ENCODE data around the gene C5orf15. TPM values are rescaled to one million over a fixed set of nuclear protein-coding genes. Genes with fewer than 3 reads are reported as not detected.

C5orf15 gene
- total and polyA plus RNA-seq, 9 of the 15 experiments (the other 6 are each of a cell fraction or from before 2014, with no cell fraction given), result 23.3 to 50.7 (median 35.5) TPM

DNA sequence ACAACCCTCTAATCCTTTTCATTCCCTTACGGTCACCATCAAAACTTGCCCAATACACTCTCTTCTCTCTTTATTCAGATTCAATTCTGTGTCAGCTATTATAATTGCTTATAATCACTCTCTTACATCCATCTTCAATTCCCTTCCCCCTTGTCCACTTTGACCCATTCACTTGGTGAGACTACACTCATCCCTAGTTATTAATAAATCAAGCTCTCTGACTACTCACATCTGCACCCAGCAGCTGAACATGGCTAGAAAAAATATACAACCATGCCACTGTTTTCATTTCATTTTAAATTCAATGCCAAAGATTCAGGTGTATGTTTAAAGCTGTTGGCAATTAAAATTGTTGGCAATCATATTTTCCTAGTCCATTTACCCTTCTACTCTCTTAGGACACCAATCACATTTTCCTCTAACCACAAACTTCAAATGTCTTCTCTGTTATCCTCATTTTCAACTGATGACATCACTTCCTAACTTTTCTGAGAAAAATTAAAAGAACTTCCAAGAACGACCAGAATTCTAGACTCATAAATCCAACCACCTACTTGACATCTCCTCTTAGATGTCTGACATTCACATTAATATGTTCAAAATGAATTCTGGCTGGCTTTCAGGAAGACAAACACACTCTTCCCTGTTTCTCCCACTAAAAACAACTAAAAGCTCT lies 5.5 kb downstream of the C5orf15 start (continued):
- TF ChIP-seq NONO (IDR thresholded peaks at IDR 0.05; ENCODE audit: low read depth in 2 of 2, low read length in 1 of 2) (no peak), ZNF140 (CRISPR knock-in tag; IDR thresholded peaks at IDR 0.05) (no peak), SMAD1 (IDR thresholded peaks at IDR 0.05; ENCODE audit: low read depth, low read length, partially characterized antibody) (no peak), TEAD2 (tag; IDR thresholded peaks at IDR 0.05) (no peak), TCFL5 (CRISPR knock-in tag; conservative IDR thresholded peaks at IDR 0.05) (no peak), CEBPB (tag; IDR thresholded peaks at IDR 0.05) (no peak), KHSRP (IDR thresholded peaks at IDR 0.05) (no peak), POLR2B (IDR thresholded peaks at IDR 0.05; ENCODE audit: low read depth, partially characterized antibody) (no peak), ZNF165 (CRISPR knock-in tag; IDR thresholded peaks at IDR 0.05; ENCODE audit: borderline replicate concordance) (no peak), CBX1 (IDR thresholded peaks at IDR 0.05; ENCODE audit: low read depth) (no peak), ARNT (IDR thresholded peaks at IDR 0.05) (0 out of 4 replicates have a peak, but pooled peaks of 1 of the 2 experiments have one; percentile 73), PCBP1 (IDR thresholded peaks at IDR 0.05; ENCODE audit: low read depth, low read length, poor library complexity, severe bottlenecking) (no peak), PURB (CRISPR knock-in tag; IDR thresholded peaks at IDR 0.05; ENCODE audit: low read depth) (no peak), POLR2AphosphoS2 (IDR thresholded peaks at IDR 0.05; ENCODE audit: low read length) (no peak), SREBF2 (CRISPR knock-in tag; IDR thresholded peaks at IDR 0.05) (no peak), HLTF (IDR thresholded peaks at IDR 0.05) (no peak), ZNF24 (IDR thresholded peaks at IDR 0.05) (no peak), FOXP1 (CRISPR knock-in tag; IDR thresholded peaks at IDR 0.05) (no peak)
- TF ChIP-seq, protein P1, sequence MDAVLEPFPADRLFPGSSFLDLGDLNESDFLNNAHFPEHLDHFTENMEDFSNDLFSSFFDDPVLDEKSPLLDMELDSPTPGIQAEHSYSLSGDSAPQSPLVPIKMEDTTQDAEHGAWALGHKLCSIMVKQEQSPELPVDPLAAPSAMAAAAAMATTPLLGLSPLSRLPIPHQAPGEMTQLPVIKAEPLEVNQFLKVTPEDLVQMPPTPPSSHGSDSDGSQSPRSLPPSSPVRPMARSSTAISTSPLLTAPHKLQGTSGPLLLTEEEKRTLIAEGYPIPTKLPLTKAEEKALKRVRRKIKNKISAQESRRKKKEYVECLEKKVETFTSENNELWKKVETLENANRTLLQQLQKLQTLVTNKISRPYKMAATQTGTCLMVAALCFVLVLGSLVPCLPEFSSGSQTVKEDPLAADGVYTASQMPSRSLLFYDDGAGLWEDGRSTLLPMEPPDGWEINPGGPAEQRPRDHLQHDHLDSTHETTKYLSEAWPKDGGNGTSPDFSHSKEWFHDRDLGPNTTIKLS (IDR thresholded peaks at IDR 0.05; ENCODE audit: borderline replicate concordance, low read depth), result no peak
- TF ChIP-seq, protein P2, sequence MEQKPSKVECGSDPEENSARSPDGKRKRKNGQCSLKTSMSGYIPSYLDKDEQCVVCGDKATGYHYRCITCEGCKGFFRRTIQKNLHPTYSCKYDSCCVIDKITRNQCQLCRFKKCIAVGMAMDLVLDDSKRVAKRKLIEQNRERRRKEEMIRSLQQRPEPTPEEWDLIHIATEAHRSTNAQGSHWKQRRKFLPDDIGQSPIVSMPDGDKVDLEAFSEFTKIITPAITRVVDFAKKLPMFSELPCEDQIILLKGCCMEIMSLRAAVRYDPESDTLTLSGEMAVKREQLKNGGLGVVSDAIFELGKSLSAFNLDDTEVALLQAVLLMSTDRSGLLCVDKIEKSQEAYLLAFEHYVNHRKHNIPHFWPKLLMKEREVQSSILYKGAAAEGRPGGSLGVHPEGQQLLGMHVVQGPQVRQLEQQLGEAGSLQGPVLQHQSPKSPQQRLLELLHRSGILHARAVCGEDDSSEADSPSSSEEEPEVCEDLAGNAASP (IDR thresholded peaks at IDR 0.05), result no peak
- TF ChIP-seq, protein P3, sequence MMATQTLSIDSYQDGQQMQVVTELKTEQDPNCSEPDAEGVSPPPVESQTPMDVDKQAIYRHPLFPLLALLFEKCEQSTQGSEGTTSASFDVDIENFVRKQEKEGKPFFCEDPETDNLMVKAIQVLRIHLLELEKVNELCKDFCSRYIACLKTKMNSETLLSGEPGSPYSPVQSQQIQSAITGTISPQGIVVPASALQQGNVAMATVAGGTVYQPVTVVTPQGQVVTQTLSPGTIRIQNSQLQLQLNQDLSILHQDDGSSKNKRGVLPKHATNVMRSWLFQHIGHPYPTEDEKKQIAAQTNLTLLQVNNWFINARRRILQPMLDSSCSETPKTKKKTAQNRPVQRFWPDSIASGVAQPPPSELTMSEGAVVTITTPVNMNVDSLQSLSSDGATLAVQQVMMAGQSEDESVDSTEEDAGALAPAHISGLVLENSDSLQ (IDR thresholded peaks at IDR 0.05), result peak; percentile 95
- TF ChIP-seq, protein P4, sequence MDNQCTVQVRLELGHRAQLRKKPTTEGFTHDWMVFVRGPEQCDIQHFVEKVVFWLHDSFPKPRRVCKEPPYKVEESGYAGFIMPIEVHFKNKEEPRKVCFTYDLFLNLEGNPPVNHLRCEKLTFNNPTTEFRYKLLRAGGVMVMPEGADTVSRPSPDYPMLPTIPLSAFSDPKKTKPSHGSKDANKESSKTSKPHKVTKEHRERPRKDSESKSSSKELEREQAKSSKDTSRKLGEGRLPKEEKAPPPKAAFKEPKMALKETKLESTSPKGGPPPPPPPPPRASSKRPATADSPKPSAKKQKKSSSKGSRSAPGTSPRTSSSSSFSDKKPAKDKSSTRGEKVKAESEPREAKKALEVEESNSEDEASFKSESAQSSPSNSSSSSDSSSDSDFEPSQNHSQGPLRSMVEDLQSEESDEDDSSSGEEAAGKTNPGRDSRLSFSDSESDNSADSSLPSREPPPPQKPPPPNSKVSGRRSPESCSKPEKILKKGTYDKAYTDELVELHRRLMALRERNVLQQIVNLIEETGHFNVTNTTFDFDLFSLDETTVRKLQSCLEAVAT (IDR thresholded peaks at IDR 0.05), result peak in 1 of 2 experiments; percentile 73; a peak in 2 of 4 replicates
- TF ChIP-seq, protein P5, sequence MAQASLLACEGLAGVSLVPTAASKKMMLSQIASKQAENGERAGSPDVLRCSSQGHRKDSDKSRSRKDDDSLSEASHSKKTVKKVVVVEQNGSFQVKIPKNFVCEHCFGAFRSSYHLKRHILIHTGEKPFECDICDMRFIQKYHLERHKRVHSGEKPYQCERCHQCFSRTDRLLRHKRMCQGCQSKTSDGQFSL (CRISPR knock-in tag; IDR thresholded peaks at IDR 0.05), result no peak
- TF ChIP-seq, protein P5 (tag; IDR thresholded peaks at IDR 0.05), result no peak

Measured in K562 (cell line).